GM21447 (cell line): ENCODE measurements around the gene KIF2A.
A peak's percentile ranks its signal among the peaks of the same experiment; 100 is the strongest.

ENCODE experiments used
- ATAC-seq: cut with Tn5 transposase; IDR thresholded peaks from one replicate; pipeline ENCODE4 v1.9.1; 2021; ENCODE audit not compliant: unreplicated experiment

Gene KIF2A

DNA sequence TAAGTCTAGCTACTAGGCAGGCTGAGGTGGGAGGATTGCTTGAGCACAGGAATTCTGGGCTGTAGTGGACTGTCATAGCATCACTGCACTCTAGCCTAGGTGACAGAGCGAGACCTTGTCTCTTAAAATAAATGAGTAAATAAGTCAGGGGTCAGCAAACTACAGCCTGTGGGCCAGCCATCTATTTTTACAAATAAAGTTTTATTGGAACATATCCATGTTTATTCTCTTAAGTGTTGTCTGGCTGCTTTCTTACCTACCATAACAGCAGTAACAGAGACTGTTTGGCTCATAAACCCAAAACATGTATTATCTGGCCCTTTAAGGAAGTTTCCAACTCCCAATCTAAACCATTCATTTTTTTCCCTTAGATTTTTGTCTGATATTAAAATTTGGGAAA is 68.1 kb downstream of the KIF2A start:
- ATAC-seq: no peak

DNA sequence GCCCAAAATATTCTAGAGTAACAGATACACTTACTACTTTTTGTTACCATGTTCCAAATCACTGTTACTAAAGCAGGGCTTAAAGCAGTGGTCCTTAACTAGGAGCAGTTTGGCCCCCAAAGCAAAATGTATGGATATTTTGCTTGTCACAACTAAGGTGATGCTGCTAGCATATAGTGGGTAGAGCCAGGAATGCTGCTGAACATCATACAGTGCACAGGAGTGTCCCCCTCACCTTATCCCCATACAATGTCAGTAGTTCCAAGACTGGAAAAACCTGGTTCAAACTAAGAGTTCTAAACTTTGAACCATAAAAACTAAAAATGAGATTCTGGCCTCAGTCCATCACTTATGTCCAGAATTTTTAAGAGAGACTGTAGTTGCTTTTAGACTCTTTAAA is 69.6 kb downstream of the KIF2A start:
- no peak for ATAC-seq

DNA sequence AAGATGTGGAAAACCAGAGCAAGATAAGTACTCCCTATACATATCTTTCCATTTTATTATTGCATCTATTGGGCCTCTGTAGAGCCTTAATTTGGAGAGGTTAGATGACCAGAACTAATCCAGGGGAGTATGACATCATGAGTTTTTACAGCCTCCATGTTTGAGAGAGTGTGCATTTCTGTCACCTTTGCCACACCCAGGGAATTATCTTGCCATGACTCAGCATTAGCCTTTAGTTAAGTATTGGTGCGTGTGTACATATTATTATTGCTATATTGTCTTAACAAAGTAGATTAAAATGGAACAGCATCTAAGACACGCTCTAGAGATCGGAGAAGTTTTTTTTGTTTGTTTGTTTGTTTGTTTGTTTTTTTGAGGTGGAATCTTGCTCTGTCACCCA is 70.1 kb downstream of the KIF2A start:
- ATAC-seq: no peak

DNA sequence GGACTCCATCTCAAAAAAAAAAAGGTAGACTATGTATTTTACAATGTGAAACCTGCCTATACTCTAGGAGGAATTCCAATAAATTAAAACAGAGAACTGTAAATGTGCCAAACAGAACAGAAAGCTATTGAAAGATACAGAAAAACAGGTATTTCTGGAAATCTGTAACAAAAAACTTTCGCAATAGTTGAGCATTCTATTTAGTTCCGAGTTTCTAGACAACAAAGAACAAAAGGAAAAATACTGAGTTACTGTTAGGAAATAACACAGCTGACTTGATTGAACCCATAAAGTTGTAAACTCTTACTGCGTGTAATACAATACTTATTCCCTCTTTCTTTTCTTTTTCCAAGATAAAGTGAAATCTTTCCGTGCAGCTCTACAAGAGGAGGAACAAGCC is 79.1 kb downstream of the KIF2A start:
- no peak for ATAC-seq

DNA sequence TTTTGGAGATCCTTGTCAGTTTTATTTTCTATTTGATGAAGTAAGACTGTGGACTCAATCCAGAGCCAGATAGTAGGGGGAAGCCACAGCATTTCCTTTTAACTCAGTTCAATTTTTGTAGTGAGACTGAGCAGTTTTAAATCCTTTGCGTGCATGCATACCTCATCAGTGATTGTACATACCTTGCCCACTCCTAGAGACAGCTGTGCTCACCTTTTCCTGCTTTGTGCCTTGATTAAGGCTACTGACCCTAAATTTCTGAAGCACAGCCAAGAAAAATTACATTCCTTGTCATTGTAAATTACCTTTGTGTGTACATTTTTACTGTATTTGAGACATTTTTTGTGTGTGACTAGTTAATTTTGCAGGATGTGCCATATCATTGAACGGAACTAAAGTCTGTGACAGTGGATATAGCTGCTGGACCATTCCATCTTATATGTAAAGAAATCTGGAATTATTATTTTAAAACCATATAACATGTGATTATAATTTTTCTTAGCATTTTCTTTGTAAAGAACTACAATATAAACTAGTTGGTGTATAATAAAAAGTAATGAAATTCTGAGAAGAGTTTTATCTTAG is 79.9 kb downstream of the KIF2A start:
- no peak for ATAC-seq

DNA sequence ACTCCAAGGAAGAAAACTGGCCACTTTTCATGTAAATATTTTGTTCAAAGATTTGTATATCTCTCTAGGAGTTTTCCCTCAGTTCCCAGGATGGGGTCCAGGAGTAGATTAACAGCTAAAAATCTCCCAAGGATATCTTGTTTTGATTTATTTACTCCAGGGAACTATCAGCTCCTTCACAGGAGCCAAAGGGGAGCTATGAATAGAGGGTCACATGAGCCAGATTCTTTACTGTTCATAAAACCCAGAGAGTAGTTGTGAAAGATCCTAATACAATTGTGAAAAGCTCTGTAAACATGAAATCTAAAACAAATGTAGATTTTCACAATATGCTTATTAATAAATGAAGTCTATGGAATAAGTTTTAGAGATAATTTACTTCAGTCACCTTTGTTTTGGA is 80.8 kb downstream of the KIF2A start:
- ATAC-seq: no peak

DNA sequence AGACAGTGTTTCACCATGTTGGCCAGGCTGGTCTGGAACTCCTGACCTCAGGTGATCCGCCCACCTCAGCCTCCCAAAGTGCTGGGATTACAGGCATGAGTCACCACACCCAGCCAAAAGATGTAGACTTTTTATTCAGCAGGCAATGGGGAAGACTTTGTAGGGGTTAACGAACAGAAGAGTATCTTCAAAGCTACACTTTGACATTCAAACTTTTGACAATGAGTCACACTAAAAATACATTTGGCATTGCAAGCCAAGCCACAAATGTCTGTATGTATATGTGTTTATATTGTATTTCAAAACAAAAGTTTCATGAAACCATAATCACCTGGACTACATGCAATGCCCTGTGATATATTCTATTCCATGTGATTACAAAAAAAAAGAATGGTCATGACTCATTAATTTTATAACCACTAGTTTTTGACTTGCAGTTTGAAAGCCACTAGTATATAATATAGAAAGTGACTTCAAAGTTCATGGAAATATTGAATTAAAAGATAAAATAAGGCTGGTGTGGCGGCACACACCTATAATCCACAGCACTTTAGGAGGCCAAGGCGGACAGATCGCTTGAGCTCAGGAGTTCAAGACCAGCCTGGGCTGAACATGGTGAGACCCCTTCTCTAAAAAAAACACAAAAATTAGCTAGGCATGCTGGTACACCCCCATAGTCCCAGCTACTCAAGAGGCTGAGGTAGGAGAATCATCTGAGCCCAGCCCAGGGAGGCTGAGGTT is 89.4 kb downstream of the KIF2A start:
- no peak for ATAC-seq

DNA sequence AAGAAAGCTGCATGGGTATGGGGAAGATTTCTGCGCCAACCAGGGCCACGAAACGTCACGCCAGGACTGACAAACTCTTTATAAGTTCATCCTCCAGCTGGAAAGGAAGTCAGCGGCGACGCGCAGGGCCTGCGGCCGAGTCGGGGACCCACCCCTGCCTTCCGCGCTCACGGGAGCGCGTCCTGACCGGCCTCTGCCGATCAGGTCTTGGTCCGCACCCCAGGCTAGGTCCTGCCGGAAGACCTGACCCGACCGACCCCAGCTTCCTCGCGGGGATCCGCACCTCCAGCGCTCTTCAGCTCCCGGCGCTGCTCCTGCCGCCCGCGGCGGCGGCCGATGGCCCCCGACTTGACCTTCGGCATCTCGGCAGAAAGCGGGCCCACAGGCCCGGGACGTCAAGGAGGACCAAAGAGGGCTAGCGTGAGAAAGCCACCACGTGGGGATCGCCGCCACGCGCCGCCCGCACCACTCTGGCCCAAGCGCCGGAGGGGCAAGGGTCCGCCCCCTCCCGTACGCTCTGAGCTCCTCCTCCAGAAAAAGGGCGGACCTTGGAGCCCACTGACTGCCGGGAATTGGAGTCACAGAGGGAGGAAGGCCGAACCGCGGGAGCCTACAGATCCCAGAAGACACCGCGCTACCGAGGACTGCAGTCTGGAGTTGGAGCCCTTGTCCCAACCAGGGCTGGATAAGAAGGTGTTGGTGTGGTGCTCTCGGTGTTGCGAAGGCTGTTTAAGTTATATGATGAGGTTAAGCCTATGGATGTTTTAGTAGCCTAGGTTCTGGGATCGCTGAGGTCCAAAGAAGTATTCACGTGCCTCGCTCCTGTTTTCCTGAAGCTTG is 97.6 kb downstream of the KIF2A start, which contains the start of gene DIMT1:
Gene DIMT1, minus strand, starts transcription at position 495 of the 840 bp plus-strand sequence. Its CDS starts 133 bp downstream, at position 362.
- peak; percentile 96 for ATAC-seq

DNA sequence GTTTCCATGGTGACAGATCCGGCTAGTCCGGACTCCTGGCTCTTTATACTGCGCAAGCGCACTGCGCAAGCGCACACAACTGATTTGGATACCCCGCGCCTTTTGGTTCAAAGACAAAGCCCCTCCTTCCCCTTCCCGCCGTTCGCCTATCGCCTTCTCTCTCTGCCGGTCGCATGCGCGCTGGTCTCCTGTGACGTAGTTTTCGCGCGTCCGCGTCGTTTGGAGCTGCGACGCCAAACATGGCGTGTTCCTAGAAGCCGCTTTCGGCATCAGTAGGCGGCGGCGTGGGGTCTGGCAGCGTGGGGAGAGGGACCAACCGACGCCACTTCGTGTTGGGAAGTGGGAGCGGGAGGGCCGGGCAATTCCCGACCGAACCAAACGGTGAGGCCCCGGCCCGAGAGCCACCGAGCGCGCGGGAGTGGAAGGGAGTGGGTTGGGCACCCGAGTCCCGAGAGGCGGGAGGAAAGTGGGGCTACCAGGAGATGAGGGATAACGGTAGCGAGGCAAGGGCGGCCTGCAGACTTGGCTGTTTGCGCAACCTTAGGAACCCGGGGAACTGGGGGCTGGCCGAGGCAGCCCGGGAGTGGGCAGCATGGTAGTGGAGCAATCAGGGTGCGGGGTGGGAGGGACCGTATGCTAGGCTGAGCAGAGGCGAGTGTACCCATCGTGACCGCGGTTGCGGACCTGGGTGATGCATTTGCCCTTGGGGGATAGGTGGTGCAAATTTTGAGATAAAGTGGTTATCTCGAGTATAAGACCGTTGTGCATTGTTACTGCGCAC is 106.7 kb downstream of the KIF2A start, which contains the start of gene IPO11:
Gene IPO11, plus strand, starts transcription at position 215 of the 781 bp plus-strand sequence. CDS start 24,517 bp downstream, outside the sequence.
- ATAC-seq: peak; percentile 97

DNA sequence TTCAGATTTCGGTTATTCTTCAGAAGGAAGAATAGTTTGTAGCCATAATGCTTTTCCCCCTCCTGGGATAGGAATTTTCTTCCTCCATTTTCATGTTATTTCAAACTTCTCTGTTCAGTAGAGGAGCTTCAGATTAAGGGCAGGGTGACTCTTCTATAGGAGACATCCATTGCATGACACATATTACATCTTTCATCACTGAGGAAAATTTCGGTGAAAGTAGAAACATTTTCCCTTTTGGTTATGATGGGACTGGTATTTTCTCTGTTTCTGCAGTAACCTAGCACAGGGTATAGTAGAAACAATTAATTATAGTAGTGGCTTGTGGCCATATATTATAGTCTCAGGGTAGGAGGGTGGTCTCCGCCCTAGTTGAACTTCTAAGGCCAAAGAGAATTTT is 107.7 kb downstream of the KIF2A start:
- no peak for ATAC-seq

DNA sequence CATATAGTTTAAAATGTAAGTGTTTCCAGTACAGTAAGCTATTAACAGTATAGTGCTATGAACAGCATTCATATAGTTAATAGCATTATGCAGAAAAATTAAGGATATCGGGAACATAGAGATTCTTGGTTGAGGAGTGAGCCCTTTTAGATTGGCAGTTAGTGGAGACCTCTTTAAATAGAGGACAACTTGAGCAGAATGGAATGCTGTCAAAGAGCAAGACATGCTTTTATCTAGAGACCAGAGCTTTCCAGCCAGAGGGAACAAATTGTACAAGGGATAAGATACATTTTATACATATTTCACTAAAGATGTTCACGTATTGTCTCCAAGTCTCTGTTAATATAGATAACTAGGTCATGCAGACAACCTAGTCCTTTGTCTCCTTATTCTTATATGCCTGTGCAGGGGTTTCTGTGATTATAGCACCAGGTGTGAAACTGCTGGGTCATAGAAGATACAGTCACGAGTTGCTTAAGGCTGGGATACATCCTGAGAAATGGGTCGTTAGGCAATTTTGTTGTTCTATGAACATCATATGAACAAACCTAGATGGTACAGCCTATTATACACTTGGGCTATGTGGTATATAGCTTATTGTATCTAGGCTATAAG is 112.6 kb downstream of the KIF2A start:
- ATAC-seq: no peak

DNA sequence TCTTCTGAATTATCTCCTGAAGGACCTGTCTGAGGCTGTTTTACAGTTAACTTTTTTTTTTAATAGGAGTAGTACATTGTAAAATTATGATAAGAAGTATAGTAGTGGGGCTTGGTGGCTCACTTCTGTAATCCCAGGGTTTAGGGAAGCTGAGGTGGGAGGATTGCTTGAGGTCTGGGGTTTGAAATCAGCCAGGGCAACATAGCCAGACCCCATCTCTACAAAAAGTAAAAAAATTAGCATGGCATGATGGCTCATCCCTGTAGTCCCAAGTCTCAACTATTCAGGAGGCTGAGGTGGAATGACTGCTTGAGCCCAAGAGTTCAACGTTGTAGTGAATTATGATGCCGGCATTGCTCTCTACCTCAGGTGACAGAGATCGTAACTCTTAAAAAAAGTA is 113.6 kb downstream of the KIF2A start:
- no peak for ATAC-seq

DNA sequence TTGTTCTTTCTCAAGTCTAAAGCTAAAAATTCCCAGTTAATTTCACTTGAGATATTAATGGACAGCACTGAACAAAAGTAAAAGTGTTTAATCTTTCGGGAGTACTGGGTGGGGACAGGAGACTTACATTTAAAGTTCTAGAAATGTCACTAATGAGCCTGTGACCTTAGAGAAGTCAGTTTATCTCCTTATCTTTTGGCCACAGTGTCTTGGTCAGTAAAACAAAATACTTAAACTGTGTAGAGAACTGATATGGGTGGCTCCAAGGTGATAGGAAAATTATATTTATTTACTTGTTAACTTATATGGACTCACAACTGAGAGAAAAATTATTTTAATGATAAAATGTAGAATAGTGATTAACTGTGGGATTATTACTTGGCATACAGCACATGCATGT is 115.4 kb downstream of the KIF2A start:
- ATAC-seq: no peak

DNA sequence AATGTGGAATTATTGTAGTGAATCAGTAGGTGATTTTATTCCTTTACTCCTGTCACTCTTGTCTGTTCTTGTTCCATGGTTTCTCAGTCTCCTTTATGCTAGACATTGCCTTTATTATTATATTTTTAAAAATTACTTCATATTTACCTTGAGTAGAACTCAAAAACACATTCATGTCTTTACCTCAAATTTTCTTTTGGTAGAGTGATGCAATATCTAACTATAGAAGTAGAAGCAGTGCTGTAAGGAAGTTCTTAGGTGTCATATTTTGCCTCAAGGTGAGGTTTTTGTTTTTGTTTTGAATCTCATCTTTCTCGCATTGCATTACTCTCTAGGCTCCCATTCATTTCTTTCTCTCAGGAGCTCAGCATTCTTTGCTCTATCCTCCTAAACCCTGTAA is 118.8 kb downstream of the KIF2A start:
- ATAC-seq: no peak

DNA sequence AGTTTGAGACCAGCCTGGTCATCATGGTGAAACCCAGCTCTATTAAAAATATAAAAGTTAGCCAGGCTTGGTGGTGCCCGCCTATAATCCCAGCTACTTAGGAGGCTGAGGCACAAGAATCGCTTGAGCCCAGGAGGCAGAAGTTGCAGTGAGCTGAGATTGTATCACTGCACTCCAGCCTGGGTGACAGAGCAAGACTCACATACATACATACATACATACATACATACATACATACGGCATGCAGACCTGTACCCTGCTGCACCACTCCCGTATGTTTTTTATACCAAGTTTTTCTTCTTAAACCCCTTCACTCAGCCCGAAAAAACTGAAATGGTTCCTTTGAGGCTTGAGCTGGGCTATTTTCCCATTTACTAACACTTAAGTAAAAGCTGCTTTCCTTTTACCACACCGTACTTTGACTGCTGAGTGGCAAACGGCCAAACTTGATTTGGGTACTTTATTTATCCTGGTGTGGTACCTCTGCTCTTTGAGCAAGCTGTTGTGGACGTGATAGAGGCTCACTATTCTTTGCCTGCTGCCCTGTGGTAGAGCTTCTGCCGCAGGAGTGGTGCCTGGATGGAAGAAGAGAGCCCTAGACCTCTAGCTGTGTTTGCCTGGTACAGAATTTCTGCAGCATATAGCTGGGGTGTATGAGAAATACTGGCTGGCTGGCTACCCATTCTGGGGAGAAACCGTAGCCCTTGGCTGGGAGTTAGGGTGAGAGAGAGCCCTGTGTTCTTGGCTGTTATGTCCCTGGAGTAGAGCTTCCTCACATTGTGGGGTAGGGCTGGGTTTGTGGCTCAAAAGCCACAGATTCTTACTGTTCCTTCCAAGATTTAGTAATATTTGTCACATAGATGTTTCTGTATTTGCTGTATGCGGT is 126.0 kb downstream of the KIF2A start:
- no peak for ATAC-seq

DNA sequence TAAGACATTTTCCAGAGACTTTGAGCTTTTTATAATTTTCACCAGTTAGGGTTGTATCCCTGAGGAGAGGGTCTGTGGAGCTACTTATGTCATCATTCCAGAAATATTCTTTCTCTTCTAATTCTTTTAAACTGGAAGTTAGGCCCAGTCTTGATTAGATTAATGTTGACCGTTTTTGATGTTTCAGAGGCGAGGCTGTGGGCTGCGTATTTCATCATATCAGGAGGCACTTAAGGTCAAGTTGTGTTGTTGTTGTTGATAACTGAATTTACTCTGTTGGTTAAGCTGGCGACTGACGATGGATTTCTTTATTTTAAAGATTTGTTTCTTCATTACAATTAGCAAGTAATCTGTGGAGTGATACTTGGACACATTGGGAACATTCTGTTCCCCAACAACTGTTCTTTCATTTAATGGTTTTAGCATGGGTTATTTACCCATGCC is 126.6 kb downstream of the KIF2A start:
- no peak for ATAC-seq
